Measurements from ENCODE around the gene VCP.

DNA sequence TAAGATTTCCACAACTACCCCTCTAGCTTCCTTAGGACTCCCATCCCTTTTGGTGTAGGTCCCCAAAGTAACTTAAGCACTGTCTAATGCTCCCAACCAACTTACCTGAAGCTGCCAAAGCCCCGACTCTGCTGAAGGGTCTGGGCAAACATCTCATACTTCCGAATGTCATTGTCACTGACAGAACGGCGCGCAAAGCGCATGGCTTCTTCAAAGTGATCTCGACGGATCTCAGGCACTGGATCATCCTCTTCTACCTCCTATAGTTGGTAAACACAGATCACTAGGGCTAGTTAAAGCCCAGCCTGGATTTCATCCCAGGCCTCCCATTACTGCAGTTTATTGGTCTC lies 15.2 kb downstream of the VCP start:
- no peak for TF ChIP-seq CTCF (conservative IDR thresholded peaks at IDR 0.05; ENCODE audit: low read depth in 2 of 2)
- no peak for TF ChIP-seq CREB1 (CRISPR knock-in tag; IDR thresholded peaks at IDR 0.05; ENCODE audit: low read depth)
- TF ChIP-seq, protein P1, sequence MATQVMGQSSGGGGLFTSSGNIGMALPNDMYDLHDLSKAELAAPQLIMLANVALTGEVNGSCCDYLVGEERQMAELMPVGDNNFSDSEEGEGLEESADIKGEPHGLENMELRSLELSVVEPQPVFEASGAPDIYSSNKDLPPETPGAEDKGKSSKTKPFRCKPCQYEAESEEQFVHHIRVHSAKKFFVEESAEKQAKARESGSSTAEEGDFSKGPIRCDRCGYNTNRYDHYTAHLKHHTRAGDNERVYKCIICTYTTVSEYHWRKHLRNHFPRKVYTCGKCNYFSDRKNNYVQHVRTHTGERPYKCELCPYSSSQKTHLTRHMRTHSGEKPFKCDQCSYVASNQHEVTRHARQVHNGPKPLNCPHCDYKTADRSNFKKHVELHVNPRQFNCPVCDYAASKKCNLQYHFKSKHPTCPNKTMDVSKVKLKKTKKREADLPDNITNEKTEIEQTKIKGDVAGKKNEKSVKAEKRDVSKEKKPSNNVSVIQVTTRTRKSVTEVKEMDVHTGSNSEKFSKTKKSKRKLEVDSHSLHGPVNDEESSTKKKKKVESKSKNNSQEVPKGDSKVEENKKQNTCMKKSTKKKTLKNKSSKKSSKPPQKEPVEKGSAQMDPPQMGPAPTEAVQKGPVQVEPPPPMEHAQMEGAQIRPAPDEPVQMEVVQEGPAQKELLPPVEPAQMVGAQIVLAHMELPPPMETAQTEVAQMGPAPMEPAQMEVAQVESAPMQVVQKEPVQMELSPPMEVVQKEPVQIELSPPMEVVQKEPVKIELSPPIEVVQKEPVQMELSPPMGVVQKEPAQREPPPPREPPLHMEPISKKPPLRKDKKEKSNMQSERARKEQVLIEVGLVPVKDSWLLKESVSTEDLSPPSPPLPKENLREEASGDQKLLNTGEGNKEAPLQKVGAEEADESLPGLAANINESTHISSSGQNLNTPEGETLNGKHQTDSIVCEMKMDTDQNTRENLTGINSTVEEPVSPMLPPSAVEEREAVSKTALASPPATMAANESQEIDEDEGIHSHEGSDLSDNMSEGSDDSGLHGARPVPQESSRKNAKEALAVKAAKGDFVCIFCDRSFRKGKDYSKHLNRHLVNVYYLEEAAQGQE (IDR thresholded peaks at IDR 0.05; ENCODE audit: unreplicated experiment): no peak
- no peak for TF ChIP-seq POLR2AphosphoS5 (IDR thresholded peaks at IDR 0.05; ENCODE audit: low read depth)
- TF ChIP-seq EZH2 (IDR thresholded peaks at IDR 0.05; ENCODE audit: low read depth, unreplicated experiment): no peak
- TF ChIP-seq NANOG (IDR thresholded peaks at IDR 0.05; ENCODE audit: borderline replicate concordance): no peak
- TF ChIP-seq ETS1 (IDR thresholded peaks at IDR 0.05): no peak
